ENCODE data around the gene SYNE2.

SYNE2 gene

GRCh38 chr14:63963439-63963838 is 110.6 kb downstream of the SYNE2 start:
- DNase-seq (ENCODE audit: low spot score): no peak

- DNase-seq (ENCODE audit: low spot score): no peak
Observed at GRCh38 chr14:63964113-63964512, 111.3 kb downstream of the SYNE2 start.

- no peak for DNase-seq (ENCODE audit: low spot score)
Observed at GRCh38 chr14:63966407-63966806, 113.6 kb downstream of the SYNE2 start.

DNA sequence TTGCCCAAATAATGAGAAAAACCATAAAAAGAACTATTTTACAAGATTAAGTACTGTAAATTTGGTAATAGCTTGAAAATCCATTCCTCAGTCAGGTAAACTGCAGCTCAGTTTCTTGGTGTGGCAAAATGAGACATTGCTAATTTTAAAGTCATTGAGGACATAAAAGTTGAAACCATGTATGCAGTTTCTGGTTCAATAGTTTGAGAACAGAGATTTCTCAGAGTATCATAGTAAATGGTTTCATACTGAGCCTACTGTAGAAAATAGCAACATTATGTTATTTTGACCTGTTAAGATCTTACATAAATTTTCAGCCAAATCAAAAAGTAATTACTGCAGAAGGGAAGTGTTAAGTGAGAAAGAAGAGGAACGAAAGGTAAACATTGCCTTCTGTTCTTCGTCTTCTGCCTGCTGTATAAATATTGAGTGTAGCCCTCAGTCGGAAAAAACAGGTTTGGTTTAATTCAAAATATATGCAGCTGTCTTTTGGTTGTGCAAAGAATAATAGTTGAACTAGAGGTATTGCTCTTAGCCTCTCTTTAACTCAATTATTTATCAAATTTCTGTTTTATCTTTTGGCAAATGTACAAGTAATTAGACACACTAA is 119.6 kb downstream of the SYNE2 start:
- DNase-seq (ENCODE audit: low spot score): no peak

GRCh38 chr14:63974176-63974575 is 121.4 kb downstream of the SYNE2 start:
- no peak for DNase-seq (ENCODE audit: low spot score)

GRCh38 chr14:63981569-63981968 is 128.8 kb downstream of the SYNE2 start:
- no peak for DNase-seq (ENCODE audit: low spot score)

- no peak for DNase-seq (ENCODE audit: low spot score)
Observed at GRCh38 chr14:63982156-63982555, 129.4 kb downstream of the SYNE2 start.

DNA sequence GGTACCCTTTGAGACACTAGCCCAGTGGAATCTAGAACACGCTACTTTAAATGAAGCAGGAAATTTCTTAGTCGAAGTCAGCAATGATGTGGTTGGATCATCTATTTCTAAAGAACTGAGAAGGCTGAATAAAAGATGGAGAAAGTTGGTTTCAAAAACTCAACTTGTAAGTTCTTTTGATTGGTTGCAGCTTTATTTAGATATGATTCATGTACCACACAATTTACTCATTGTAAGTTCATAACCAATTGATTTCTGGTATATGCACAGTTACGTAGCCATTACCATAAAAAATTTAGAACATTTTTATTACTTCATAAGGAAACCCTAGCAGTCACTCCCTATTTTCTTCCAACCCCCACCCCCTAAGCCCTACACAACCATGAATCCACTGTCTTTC is 129.8 kb downstream of the SYNE2 start:
- DNase-seq (ENCODE audit: low spot score): no peak

DNA sequence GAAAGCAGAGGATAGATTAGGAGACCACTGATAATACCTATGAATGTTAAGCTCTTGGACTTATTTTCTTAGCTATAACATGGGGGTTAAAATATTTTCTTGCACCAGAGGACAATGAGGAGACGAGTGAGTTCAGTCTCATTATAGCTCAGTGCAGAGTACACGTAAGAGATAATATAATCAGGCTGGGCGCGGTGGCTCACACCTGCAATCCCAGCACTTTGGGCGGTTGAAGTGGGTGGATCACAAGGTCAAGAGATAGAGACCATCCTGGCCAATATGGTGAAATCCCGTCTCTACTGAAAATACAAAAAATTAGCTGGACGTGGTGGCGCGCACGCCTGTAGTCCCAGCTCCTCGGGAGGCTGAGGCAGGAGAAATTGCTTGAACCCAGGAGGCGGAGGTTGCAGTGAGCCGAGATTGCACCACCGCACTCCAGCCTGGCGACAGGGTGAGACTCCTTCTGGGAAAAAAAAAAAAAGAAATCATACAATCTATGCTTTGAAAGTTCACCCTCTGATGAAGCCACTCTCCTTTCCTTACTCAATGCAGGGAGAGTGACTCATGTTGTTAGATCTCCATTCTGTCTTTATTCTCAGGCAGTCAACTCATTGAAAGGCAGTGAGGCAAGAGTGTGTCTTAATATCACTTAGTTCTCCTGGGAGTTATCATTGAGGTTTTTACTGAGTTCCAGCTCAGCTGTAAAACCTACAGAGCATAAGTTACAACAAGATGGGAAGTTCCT is 134.2 kb downstream of the SYNE2 start:
- peak; percentile 43 for DNase-seq (ENCODE audit: low spot score)

DNA sequence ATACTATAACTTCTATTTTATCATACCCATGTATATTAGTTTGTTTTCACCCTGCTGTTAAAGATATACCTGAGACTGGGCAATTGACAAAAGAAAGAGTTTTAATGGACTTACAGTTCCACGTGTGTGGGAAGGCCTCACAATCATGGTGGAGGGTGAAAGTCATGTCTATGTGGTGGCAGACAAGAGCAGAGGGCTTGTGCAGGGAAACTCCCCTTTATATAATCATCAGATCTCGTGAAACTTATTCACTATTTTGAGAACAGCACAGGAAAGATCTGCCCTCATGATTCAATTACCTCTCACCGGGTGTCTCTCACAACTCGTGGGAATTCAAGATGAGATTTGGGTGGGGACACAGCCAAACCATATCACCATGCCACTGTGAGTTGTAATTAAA is 135.8 kb downstream of the SYNE2 start:
- no peak for DNase-seq (ENCODE audit: low spot score)

DNA sequence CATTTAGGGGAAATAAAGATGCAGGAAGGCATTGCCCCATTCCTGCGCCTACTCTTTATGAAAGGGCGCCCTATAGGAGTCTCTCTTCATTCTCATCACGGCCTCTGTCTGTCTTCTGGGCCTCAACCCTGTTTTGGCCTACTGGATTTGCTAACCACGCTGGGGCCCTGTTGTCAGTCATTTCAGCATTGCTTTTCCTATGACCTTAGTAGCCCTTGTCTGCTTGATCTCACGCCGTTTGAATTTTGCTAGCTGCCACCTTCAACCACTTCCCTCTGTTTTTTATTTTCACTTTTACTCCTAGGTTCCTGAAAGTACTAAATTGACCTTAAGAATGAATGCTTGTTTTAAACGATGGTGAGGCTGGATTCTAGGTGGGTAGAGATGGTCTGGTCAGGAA is 139.0 kb downstream of the SYNE2 start:
- no peak for DNase-seq (ENCODE audit: low spot score)

DNA sequence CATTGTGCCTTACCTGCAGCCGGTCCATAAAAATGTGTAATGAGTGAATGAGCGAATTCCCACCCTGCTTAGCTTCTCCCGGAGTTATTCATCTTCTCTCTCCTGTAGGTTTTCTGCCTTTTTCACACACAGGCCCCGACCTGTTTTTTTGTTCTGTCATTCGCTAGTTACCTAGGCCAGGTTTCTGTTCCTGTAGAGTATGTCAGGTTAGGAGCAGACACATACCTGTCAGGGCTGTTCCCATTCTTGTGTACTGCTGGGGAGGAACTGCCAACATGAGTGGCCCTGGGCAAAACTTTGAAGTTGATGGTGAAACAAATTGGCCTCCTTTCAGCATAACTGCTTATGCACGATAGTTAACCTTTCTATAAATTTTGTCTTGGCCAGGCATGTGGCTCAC is 140.1 kb downstream of the SYNE2 start:
- DNase-seq (ENCODE audit: low spot score): no peak

DNA sequence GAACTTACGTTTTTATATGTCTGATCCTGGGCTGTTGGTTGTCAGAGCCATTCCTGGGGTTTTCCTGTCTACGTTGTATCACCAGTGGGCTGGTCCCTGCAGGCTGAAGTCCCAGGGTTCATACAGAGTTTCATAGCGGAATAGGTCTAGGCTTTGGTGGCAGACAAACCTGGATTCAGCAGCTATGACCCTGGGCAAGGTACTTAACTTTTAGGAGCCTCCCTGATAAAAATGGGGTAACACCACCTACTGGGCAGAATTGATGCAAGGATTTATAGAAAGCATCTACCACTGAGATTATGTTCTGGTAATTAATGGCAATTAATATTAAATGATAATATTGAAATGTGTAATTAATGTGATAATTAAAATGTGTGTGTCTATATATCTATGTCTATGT is 141.2 kb downstream of the SYNE2 start:
- DNase-seq (ENCODE audit: low spot score): no peak

DNA sequence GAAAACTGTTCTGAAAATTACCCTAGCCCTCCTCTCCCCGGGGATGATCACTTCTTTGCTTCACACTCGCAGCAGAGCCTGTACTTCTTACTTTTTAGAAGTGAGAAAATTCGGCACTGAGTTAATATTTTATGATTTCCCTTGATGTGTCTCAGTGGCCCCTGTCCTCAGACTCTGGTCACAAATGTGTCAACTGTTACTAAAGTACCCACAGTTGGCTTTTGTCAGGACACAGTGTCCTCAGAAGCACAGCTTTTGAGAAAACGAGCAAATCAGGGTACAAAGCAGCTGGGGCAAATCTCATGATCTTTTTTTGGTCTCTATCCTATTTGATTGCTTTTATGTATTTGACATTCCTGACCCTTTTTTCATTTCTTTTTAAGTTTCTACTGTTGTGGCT is 142.5 kb downstream of the SYNE2 start:
- DNase-seq (ENCODE audit: low spot score): no peak

DNA sequence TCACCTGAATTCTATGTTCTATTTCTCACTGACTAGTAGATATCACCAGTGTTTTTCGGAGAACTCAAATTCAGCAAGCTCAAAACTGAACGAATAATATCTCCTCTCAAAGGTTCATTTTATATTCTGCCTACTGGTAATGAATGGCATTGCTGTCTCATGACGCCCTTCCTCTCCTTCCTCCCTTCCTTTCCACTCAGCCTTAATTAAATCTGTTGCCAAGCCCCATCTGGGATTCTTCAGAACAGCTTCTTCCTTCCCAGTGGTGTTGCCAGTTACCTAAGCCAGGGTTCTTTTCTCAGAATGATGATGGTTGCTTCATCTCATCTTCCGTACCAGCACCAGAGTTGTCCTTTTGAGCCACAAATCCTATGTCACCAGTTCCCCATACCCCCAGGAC is 143.2 kb downstream of the SYNE2 start:
- no peak for DNase-seq (ENCODE audit: low spot score)

DNA sequence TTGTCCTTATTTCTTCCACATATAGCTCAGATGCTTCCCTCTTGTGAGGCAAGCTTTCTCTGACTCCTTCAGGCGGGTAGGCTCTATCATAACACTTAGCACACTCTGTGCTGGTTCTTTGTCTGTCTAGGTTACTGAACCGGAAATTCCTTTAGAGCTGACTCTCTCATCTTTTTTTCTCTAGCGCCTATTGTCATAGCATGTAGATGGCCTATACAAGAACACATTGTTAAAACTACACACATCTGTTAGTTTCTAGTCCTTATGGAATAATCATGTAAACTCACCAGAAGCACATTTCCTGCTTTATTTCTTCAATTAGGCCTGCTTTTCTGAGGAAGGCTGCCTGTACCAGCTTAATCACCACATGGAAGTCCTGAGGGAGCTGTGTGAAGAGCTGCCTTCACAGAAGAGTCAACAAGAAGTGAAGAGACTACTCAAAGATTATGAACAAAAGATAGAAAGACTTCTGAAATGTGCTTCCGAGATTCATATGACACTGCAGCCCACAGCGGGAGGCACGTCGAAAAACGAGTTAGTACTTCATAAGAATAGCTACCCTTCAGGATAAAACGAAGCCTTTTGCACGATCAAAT is 143.9 kb downstream of the SYNE2 start:
- no peak for DNase-seq (ENCODE audit: low spot score)

DNA sequence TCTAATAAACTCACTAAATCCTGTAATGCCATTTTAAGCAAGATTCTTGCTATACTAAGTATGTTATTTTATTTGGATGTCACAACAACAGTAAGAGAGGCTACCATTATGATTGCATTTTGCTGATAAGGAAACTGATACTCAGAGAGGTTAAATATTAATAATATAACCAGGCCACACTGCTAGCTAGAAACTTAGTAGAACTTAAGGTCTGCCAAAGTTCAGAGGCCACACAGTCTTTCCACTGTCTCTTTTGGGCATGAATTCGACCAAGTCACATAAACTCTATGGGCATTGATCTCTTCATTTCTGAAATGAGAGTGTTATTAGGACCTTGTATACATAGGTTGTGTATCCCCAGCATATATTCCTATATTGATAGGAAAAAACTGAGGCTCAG is 147.9 kb downstream of the SYNE2 start:
- DNase-seq (ENCODE audit: low spot score): no peak

DNA sequence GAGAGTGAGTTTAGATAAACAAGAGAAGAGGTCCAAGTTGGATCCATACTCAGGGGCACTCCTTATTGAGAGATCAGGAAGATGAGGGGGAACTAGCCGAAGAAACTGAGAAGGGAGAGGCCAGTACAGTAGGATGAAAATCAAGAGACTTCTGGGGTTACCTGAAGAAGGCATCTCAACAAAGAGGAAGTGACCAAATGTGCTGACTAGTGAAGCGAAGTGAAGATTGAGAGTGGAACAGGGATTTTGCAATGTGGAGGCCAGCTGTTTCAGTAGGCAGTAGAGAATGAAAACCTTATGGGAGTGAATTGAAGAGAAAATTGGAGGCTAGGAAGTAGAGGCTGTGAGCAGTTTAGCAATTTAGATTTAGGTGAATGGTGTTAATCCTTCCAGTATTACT is 153.0 kb downstream of the SYNE2 start:
- no peak for DNase-seq (ENCODE audit: low spot score)

DNA sequence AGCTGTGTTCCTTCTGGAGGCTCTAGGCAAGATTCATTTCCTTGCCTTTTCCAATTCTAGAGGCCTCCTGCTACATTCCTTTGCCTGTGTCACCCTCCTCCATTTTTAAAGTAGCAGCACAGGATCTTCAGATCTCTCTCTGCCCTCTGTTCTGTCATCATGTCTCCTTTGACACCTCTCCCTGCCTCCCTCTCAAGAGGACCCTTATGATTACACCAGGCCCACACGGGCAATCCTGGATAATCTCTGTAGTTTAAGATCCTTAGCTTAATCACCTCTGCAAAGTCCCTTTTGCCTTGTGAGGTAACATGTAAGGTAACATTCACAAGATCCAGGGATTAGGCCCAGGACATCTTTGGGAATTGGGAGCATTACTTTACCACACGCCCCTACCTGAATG is 155.2 kb downstream of the SYNE2 start:
- no peak for DNase-seq (ENCODE audit: low spot score)

GRCh38 chr14:64012003-64012402 is 159.2 kb downstream of the SYNE2 start:
- DNase-seq (ENCODE audit: low spot score): no peak

GRCh38 chr14:64012720-64013119 is 159.9 kb downstream of the SYNE2 start:
- DNase-seq (ENCODE audit: low spot score): no peak

DNA sequence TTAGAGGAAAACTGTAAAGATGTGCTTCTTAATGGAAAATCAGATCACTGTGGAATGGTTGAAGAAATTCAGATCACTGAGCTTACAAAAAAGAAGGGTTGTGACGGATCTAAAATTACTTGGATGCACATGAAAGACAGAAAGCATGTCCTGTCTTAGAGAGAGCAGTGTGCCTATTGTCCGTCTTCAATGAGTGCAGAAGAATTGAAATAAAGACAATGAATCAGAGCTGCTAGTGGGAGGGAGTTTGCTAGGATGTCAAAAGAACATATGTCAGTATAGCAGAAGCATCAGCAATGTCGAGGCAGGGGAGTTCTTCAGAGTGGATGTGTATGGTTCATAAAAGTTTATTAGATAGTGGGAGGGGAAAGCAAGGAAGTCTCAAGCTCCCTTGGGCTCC is 172.7 kb downstream of the SYNE2 start:
- DNase-seq (ENCODE audit: low spot score): no peak

DNA sequence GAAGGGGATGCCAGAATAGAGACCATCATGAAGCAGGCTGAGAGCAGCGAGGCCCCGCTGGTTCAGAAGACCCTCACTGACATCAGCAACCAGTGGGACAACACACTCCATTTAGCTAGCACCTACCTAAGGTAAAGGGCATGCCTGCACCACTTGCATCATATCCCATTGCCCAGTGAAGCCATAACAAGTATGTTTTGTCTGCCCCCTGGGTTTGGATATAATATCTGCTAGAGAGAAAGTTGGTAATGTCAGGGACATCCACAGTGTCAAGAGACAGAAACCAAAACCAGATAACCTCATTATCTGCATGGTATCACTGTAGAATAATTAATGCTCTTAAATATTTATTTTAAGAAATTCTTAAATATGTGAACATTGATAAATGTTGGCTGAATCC is 173.8 kb downstream of the SYNE2 start:
- DNase-seq (ENCODE audit: low spot score): no peak

- peak; percentile 40 for DNase-seq (ENCODE audit: low spot score)
Observed at GRCh38 chr14:64035143-64035542, 182.3 kb downstream of the SYNE2 start.

All from hepatic stellate cell (primary cell).